GM21619 (cell line): ENCODE data around the gene S100A6.
"Not testable (repeated sequence)": the region's sequence is repeated elsewhere in the genome, so short reads cannot be mapped to it uniquely, and the experiment has no call there.

Experiments
- ATAC-seq: cut with Tn5 transposase; IDR thresholded peaks from one replicate; pipeline ENCODE4 v1.9.1; 2021; ENCODE audit not compliant: unreplicated experiment

Gene S100A6

DNA sequence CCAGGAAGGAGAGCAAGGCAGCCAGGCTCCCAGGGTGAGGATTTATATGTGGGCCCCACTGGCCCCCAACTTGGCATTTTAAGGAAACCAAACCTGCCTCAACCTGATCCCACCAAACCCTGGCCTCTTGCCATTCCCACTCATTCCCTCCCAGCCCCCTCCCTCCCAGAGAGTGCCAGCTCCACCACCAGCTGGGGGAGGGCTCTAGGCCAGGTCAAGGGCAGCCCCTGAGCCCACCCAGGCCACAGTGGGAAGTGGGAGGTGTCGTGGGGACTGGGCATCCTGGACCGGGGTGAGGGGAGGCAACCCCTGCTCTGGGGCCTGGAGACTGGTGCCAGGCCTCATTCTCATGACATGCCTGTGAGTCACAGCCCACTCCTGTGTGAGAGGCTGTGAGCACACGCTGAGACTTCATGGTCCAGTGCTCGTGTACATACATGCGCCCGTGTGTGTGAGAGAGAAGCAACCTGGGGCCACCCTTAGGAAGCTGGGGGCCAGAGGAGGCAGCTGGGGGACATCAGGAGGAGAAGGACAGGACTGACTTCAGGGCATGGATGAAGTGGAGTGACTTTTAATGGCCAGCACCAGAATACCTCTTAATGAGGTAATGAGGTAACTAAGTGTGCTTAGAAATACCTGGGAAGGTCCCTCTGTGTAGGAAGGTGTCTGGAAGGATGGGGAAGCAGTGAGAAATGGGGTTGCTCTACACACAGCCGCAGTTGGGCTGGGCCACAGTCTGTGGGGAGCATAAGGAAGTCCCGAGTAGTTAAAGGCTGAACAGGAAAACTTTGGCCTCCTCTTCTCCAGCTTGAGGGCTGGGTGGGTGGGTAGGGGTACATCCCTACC lies 30.0 kb upstream of the S100A6 start, which contains the start of gene S100A2:
TSS of gene S100A2 (minus strand) at position 316 of the 846 bp plus-strand sequence. CDS start 1,967 bp downstream, outside the sequence.
- peak; percentile 44 for ATAC-seq

DNA sequence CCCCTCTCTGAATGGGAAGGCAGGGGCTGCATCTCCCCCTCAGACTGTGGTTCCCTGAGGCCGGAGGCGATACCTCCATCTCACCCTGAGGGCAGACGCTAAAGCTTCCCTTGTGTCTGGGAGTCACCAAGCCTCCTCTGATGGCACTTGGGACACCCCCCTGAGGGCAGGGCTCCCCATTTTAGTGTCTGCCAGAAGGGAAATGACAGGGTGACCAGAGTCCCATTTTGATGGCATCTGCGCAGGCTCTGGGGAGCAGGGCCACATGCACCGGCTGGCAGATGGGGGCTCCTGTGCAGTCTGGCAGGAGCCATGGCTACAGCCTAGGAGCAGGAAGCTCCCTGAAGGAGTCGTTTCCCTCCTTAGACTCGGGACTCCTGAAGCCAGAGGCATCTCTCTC lies 28.2 kb upstream of the S100A6 start:
- ATAC-seq, result no peak

DNA sequence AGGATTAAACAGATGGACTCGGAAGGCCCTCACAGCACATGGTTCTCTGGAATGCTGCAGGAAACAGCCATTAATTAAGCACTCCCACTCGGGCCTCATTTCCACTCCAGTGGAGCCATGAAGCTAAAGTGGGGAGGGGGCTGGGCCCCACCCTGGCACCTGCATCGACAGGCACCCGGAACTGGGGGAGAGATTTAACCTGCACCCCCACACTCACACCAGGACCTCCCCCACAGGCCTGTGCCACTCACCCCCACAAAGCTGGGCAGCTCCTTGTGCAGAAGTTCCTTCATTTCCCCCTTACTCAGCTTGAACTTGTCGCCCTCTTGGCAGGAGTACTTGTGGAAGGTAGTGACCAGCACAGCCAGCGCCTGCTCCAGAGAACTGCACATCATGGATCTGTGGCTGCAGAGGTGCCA lies 27.7 kb upstream of the S100A6 start:
- no peak for ATAC-seq

DNA sequence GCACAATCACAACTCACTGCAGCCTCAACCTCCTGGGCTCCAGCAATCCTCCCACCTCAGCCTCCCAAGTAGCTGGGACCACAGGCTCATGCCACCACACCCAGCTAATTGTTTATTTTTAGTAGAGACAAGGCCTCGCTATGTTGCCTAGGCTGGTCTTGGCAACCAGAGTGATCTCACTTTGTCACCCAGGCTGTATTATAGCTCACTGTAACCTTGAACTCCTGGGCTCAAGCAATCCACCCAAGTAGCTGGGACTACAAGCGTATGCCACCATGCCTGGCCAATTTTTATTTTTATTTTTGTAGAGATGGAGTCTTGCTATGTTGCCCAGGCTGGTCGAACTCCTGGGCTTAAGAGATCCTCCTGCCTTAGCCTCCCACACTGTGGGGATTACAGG lies 26.2 kb upstream of the S100A6 start:
- ATAC-seq, result not testable (repeated sequence)

DNA sequence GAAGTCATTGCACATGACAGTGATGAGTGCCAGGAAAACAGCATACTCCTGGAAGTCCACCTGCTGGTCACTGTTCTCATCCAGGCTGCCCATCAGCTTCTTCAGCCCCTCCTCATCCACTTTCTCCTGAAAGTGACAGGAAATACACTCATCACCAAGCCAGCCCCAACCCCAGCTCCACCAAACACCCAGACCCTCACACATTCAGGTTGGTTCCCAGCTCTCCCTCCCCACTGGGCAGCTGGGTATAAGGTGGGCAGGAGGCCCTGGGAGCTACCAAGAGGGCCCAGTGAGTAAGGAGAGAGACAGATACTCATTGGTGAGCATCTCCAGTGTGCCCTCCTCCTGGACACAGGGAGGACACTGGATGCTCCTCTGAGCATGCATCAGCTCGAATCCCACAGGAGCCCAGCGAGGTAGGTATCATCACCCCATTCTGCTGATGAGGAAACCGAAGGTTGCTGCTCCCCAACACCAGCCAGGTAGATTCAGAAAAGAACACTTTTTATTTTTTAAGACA lies 25.7 kb upstream of the S100A6 start:
- ATAC-seq, result no peak

DNA sequence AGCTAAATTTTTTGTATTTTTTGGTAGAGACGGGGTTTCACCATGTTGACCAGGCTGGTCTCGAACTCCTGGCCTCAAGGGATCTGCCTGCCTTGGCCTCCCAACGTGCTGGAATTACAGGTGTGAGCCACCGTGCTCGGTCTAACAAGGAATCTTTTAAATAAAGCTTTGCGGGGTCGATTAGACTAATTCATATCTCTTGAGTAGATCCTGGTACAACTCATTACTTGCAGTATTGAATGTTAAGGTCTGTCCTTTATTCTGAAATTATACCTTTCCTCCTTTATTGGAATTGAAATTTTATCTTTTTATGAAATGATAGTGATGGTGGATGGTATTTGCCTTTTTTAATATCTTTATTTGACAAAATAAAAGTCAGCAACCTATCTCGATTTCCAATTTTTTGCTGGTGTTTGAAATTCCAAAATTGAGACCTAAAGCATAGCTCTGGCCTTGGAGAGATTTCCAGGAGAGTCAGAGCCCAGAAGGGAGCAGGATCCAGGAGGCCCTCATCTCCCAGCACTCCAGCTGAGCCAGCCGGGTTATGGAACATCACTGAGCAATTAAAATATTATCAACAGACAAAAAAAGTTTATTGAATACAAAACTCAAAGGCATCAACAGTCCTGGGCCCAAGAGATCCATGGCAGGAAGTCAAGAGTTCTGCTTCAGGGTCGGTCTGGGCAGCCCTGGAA lies 25.1 kb upstream of the S100A6 start:
- no peak for ATAC-seq

DNA sequence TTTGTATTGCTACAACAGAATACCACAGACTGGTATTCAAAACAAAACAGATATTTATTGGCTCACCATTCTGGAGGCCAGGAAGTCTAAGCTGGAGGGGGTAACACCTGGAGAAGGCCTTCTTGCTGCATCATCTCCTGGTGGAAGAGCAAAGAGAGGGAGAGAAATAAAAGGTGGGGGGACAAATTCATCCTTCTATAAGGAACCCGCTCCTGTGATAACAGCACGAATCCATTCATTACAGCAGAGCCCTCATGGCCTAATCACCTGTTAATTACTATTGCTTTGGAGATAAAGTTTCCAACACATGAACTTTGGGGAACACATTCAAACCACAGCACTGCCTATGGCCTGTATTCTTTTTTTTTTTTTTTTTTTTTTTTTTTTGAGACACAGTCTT lies 24.4 kb upstream of the S100A6 start:
- no peak for ATAC-seq

DNA sequence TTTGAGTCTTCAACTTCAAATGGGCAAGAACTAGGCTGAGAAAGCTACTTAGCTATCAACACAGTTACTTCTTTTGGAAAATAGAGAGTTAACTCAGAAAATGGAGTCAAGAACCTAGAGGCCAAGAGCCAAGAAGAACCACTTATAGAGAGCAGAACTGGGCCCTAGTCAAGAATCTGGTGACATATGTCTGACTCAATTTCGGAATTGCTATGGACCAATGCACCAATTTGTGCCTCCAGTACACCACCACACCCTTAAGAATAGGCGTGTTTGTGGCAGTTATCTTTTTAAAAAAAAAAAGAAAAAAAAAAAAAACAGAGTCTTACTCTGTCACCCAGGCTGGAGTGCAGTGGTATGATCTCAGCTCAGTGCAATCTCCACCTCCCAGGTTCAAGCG lies 22.1 kb upstream of the S100A6 start:
- no peak for ATAC-seq

DNA sequence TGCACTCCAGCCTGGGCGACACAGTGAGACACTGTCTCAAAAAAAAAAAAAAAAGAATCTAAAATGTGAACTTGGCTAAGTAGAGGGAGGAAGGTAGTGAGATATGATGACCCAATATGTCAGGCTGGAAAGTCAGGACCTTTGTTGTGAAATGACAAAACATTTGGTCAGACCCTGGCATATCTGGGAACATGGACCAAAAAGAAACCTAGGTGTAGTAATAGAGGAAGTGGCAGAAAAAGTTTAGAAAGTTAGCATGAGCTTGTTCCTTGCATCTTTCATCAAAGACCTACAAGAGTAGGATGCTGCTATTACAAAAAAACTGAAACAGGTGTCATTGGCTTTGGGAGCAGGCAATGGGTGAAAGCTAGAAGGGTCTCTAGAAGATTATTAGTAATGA lies 20.6 kb upstream of the S100A6 start:
- no peak for ATAC-seq

DNA sequence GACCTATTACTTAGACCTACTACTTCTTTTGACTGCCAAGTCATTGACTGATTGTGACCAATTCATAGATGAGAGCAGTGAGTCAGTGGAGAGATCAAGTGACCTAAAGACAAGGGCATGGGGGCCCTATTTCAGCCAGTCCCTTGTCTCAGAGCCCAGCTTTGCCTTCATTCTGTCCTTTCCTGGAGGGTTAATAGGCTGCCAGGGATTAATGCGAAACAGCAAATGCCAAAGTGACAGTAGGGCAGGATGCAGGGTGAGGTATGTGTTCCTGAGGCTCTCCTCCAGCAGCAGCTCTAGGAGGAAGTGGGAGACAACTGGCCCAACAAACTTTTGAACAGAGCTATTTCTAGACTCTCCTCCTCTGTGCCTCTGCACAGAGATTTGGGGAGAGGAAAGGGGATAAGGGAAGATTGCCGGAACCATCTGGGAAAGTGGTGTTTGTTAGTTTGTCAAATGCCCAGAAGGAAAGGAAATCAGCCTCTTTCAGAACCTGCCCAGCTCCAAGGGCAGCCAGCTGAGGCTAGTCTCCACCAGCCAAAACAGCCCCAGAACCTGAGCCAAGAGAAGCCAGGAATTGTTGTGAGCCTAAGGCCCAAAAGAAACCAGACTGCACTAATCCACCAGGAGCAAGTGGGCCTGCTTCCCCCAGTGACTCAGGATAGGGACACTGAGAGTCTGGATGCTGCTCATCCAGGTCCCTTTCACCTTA lies 18.2 kb upstream of the S100A6 start:
- ATAC-seq, result no peak

DNA sequence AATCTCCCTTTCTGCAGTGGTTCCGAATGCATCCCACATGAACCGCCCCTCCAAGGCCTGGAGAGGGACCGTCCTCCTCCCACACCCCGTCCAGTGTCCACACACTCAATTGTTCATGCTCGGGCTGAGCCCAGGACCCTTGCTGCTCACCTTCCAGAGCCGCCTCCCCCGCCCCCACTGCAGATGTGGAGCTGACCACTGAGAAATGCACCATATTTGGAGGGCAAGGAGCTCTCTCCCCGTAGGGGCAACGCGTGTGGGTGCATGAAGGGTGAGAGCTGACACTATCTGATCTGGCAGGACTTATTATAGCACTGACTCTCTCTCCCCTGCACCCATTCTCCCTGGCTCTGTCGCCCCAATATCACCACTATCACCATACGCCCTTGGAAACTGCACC lies 17.3 kb upstream of the S100A6 start:
- ATAC-seq, result no peak

DNA sequence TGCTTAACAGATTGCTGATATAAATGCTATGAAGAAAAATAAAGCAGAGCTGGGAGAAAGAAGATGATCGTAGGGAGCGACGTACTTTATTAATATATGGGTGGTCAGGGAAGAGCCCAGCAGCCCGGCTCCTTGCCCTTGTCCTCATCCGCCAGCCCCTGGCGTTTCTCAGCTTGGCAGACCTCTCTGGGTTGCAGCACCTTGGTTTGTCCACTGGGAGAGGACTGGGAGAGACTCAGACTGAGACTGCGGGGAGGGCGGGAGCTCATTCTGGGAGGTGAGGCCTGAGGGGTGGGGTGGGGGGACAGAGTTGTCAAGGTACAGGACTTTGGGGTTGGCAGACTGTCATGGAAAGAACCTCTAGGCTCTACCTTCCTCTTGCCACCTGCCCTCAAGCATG lies 16.5 kb upstream of the S100A6 start:
- no peak for ATAC-seq

DNA sequence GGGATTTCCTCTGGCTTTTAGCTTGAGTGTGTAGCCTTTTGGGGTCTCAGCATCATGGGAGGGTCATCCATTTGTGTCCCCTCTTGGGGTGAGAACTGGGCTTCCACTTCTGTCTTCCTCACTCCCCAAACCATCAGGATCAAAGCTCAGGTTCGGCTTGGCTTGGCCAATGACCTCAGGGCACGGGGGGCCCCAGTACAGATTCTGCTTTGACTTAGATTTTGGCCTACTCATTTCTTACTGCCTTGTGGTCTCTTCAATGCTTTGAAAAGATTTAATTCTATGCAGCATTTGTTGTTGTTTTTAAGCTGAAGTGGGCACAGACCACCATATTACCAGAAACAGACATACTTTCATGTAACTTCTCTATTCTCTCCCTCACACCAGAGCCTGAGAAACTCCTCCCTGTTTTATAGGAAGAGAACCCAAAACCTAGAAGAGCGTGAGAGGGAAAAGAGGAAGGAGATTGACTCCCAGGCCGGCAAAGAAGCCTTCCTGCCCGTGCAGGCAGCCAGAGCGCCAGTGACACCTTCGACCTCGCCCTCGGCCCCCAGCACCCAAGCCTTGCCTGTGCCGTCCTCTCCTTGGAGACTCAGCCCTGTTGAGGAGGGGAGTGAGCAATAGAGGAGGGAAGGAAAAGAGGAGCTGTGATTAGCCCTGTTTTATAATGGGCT lies 15.2 kb upstream of the S100A6 start:
- ATAC-seq, result no peak

DNA sequence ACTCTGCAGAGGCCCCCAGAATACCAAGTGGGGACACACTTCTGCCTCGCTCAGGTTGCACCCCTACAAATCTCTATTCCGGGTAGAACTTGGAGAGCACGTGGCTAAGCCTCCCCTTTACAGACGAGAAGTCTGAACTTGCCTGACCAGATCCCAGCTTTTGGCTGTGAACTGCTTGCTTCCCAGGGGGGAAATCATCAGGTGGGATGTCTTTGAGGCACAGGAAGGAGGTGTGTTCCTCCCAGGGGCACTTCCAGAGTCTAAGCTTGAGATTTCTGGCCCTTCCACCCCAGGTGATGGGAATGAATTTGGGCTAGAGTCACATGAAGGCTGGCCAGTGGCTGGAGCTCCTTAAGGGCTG lies 14.6 kb upstream of the S100A6 start:
- no peak for ATAC-seq

DNA sequence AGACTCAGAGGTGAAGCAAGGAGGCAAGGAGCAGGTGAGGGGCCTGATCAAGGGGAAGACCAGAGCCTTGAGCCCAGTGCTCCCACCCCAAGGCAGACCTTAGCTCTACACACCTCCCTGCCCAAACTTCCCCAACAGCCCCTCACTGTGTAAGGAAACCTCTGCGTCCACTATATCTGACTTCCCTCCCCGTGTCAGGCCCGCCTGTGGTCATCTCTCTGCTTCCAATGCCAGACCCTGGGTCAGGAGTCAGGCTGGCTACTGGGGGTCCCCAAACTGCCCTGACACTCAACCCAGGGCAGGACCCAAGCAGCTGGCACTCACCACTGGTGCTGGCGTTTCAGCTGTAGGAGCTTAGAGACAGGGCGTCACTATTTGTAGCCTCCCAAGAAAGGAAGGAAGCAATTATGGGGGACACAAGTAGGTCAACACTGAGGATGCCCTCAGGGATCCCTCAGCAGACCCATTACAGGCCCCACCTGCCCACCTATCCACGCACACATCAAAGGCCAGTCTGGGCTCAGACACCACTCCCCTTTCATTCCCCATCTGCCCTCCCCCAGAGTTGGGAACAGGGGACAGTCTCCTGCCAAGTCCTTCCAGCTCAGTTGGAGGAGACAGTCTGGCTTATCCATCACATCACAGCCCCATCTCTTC lies 14.1 kb upstream of the S100A6 start:
- no peak for ATAC-seq

DNA sequence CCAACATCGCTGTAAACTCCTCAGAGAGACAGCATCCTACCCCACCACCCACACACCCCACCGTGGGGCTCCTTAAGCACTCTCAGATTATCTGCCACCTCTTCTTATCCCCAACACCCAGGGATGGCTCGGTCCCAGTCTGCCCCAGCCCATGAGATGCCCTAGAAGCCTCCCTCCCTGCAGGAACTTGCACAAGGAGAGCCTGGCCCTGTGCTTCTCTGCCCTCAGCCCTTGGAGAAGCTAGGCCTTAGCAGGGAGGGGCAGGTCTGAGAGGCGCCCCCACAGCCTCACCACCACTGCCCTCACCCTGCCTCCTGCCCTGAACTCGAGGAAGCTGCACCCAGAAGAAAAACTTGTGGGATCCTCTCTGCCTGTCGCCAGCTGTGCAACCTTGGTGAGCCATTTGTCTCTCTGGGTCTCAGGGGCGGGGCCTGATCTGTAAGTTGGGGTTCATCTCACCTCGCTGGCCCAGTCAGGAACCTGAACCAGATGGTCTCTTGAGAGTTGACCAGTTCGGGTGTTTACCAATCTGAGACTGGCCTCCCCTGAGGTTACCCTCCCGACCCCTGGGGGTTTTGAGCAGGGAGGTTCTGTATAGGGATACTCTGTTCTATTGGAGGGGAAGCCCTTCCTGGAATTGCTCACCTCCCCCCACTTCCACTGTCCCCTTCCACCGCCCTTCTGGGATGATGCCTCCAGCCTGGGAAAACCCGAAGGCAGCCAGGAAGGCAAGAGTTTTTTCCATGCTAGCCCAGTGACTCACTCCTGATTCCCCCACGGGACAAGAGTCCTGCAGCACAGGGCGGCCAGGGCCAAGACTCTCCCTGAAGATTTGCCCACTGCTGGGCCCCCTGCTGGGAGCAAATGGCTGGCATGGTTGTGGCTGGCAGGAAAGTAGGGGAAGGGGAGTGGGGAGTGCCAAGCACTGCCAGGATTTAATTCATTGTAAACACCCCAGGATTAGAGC lies 13.2 kb upstream of the S100A6 start, which contains the start of gene S100A3:
TSS of gene S100A3 (minus strand) at position 537 of the 967 bp plus-strand sequence. CDS start 773 bp downstream, outside the sequence.
- no peak for ATAC-seq

DNA sequence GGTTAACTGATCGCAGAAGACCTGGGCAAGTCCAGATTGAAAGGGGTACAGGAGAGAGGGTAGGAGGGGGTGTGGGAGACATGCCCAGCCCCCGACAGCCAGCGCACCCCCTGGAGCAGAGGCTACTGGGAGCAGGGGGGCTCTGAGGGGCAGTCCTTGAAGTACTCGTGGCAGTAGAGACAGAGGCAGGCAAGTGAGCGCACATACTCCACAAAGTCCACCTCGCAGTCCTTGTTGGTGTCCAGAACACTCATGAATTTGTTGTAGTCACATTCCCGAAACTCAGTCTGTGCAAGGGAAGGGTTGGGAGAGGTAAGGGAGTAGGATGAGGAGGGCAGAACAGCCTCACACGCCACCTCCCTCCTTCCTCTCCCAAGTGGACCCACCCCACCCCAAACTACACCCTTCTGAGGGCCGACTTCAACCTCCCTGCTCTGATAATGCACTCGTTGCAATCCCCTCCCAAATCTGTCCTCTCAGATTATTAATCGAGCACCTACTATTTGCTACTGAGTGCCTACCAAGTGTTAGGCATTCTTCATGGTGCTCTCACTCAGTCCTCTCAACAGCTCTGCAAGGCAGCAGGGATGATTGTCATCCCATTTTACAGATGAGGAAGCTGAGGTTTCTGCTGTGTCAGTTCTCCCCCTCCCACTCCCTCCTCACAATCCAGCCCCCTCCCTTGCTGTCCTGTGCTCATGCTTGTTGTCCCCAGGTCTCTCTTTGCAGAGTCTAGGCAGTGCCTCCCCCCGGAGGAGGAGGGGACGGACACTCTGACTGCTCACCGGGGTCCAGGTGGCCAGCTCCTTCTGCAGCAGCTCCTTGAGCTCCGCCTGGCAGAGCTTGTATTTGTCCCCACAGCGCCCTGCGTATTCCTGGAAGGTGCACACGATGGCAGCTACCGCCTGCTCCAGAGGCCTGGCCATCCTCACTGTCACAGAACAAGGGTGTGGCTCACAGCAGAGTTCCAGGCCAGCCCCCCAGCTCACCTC lies 12.1 kb upstream of the S100A6 start:
- ATAC-seq, result no peak
